HG02610 (cell line): ENCODE results near the gene SLC12A8.
A peak's percentile ranks its signal among the peaks of the same experiment; 100 is the strongest.

Experiments
- ATAC-seq: cut with Tn5 transposase; IDR thresholded peaks from one replicate; pipeline ENCODE4 v1.9.1; 2021; ENCODE audit warnings: mild to moderate bottlenecking, moderate library complexity; ENCODE audit not compliant: unreplicated experiment

SLC12A8 gene

GRCh38 chr3:125189378-125190165 lies 23.0 kb downstream of the SLC12A8 start:
- ATAC-seq = no peak

- no peak for ATAC-seq
Measured at GRCh38 chr3:125188955-125189354, 23.6 kb downstream of the SLC12A8 start.

- ATAC-seq = no peak
Measured at GRCh38 chr3:125187599-125187910, 25.0 kb downstream of the SLC12A8 start.

GRCh38 chr3:125186800-125187598 lies 25.5 kb downstream of the SLC12A8 start:
- ATAC-seq = no peak

- ATAC-seq = no peak
Measured at GRCh38 chr3:125186261-125186787, 26.2 kb downstream of the SLC12A8 start.

GRCh38 chr3:125185805-125186204 lies 26.7 kb downstream of the SLC12A8 start:
- no peak for ATAC-seq

- no peak for ATAC-seq
Measured at GRCh38 chr3:125179884-125180240, 32.7 kb downstream of the SLC12A8 start.

- peak; percentile 83 for ATAC-seq
Measured at GRCh38 chr3:125179143-125179883, 33.2 kb downstream of the SLC12A8 start.

GRCh38 chr3:125177746-125178145 lies 34.8 kb downstream of the SLC12A8 start:
- ATAC-seq = no peak

- no peak for ATAC-seq
Measured at GRCh38 chr3:125175295-125176078, 37.1 kb downstream of the SLC12A8 start.

- no peak for ATAC-seq
Measured at GRCh38 chr3:125172346-125172745, 40.2 kb downstream of the SLC12A8 start.

- ATAC-seq = no peak
Measured at GRCh38 chr3:125168711-125169393, 43.7 kb downstream of the SLC12A8 start.

GRCh38 chr3:125166599-125167136 lies 45.9 kb downstream of the SLC12A8 start:
- ATAC-seq = no peak

GRCh38 chr3:125165948-125166553 lies 46.5 kb downstream of the SLC12A8 start:
- no peak for ATAC-seq

GRCh38 chr3:125165189-125165947 lies 47.2 kb downstream of the SLC12A8 start:
- ATAC-seq = no peak

- ATAC-seq = peak; percentile 44
Measured at GRCh38 chr3:125163739-125164601, 48.6 kb downstream of the SLC12A8 start.

GRCh38 chr3:125161607-125162219 lies 50.8 kb downstream of the SLC12A8 start:
- ATAC-seq = no peak
